Stomach (tissue), 4 donors: ENCODE measurements around the gene BCAR3.

ENCODE experiments used
- CTCF ChIP-seq, 7 experiments: fragments of 450-650 bp in 4 of 7; fragments of 200-600 bp in 3 of 7; sonication (generic) in 3 of 7; IDR thresholded peaks; one replicate each; pipeline ENCODE4 v1.5.1; 2016 to 2019; ENCODE audit warnings: antibody characterized with exemption in 7 of 7, control low read depth in 2 of 7, mild to moderate bottlenecking in 1 of 7
- EP300 ChIP-seq: sonication (generic); formaldehyde crosslinking; IDR thresholded peaks from one replicate; pipeline ENCODE4 v1.6.1; 2017; ENCODE audit warnings: antibody characterized with exemption
- POLR2A ChIP-seq, 4 donors: fragments of 450-650 bp; IDR thresholded peaks; one replicate each; pipeline ENCODE4 v1.6.1; 2016; ENCODE audit warnings: antibody characterized with exemption in 4 of 4, control low read depth in 2 of 4, mild to moderate bottlenecking in 1 of 4, moderate library complexity in 1 of 4
- POLR2AphosphoS5 ChIP-seq, 3 donors: sonication (generic); formaldehyde crosslinking; IDR thresholded peaks; one replicate each; pipeline ENCODE4 v1.6.1; 2016; ENCODE audit warnings: antibody characterized with exemption in 3 of 3

DNA sequence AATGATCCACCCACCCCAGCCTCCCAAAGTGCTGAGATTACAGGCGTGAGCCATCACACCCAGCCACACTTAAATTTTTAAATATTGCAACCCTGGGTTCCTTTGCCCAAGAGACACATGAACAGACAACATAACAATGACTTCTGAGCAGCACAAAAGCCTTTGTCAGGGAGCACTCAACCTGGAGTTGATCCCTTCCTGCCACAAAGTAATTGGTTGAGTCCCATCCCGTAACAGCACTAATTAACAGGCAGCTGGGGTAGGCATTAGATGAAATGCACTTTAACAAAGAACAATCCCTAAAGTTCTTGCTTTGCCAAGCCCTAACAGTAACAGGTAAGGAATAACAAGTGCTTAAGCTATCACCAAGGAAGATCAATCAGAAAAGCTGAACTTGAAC lies 5.9 kb upstream of the BCAR3 start:
- no peak for TF ChIP-seq CTCF (IDR thresholded peaks at IDR 0.05)
- TF ChIP-seq POLR2AphosphoS5 (IDR thresholded peaks at IDR 0.05): no peak
- no peak for TF ChIP-seq POLR2A (IDR thresholded peaks at IDR 0.05)
- TF ChIP-seq EP300: no peak
